DOHH2 (cell line): ENCODE measurements around the gene SUSD1.

Experiments used
- H3F3A ChIP-seq: fragments of 200-600 bp; sonication (generic), shearing (Covaris generic); 2 replicates; pipeline ENCODE4 v1.6.0; 2016; ENCODE audit warnings: antibody characterized with exemption, mild to moderate bottlenecking; ENCODE audit not compliant: control insufficient read depth, insufficient read depth
- H3K27ac ChIP-seq: fragments of 200-600 bp; sonication (generic); 2 replicates; pipeline ENCODE4 v1.5.1; 2014; ENCODE audit warnings: low read depth, mild to moderate bottlenecking, low read length, moderate library complexity
- H3K27me3 ChIP-seq: fragments of 200-600 bp; sonication (generic); 2 replicates; pipeline ENCODE4 v1.6.1; 2014; ENCODE audit warnings: mild to moderate bottlenecking, low read length, mixed read lengths; ENCODE audit not compliant: control insufficient read depth
- H3K36me3 ChIP-seq: fragments of 200-600 bp; sonication (generic); 2 replicates; pipeline ENCODE4 v1.6.1; 2014; ENCODE audit warnings: mild to moderate bottlenecking, low read length, moderate library complexity, mixed read lengths; ENCODE audit not compliant: control insufficient read depth
- H3K4me1 ChIP-seq: fragments of 200-600 bp; sonication (generic); 2 replicates; pipeline ENCODE4 v1.6.1; 2014; ENCODE audit warnings: mild to moderate bottlenecking, low read length, mixed read lengths; ENCODE audit not compliant: control insufficient read depth
- H3K4me2 ChIP-seq: fragments of 200-600 bp; sonication (generic); 2 replicates; pipeline ENCODE4 v1.6.0; 2014; ENCODE audit warnings: mild to moderate bottlenecking, low read length, moderate library complexity
- H3K4me3 ChIP-seq: fragments of 200-600 bp; sonication (generic); 2 replicates; pipeline ENCODE4 v1.5.1; 2014; ENCODE audit warnings: mild to moderate bottlenecking, low read length, mixed read lengths
- H3K79me2 ChIP-seq: fragments of 200-600 bp; sonication (generic); 2 replicates; pipeline ENCODE4 v1.6.1; 2014; ENCODE audit warnings: mild to moderate bottlenecking, low read length, mixed read lengths; ENCODE audit not compliant: control insufficient read depth
- H3K9me2 ChIP-seq: fragments of 200-600 bp; sonication (generic); replicated peaks from 2 replicates; pipeline ENCODE4 v1.6.1; 2014; ENCODE audit warnings: mild to moderate bottlenecking, low read length, mixed read lengths; ENCODE audit not compliant: control insufficient read depth
- H3K9me3 ChIP-seq: fragments of 200-600 bp; sonication (generic); 2 replicates; pipeline ENCODE4 v1.6.1; 2014; ENCODE audit warnings: antibody characterized with exemption, low read length, mixed read lengths; ENCODE audit not compliant: control insufficient read depth, insufficient read depth
- H4K20me1 ChIP-seq: fragments of 200-600 bp; sonication (generic); 2 replicates; pipeline ENCODE4 v1.6.0; 2014; ENCODE audit warnings: low read depth, mild to moderate bottlenecking, antibody characterized with exemption, low read length, moderate library complexity; ENCODE audit not compliant: control insufficient read depth, insufficient read depth
- CTCF ChIP-seq: fragments of 200-600 bp; sonication (generic); IDR thresholded peaks from one replicate; pipeline ENCODE4 v1.5.1; 2014; ENCODE audit warnings: antibody characterized with exemption, mild to moderate bottlenecking, low read depth, low read length; ENCODE audit not compliant: poor library complexity, severe bottlenecking
- EZH2phosphoT487 ChIP-seq: fragments of 200-600 bp; sonication (generic); IDR thresholded peaks from 2 replicates; pipeline ENCODE4 v1.6.1; 2017; ENCODE audit warnings: borderline replicate concordance, mild to moderate bottlenecking, antibody characterized with exemption, low read length, moderate library complexity, mixed read lengths

SUSD1 gene

GRCh38 chr9:112111461-112111860 lies 63.6 kb downstream of the SUSD1 start:
- Histone ChIP-seq H3K79me2 (no peaks in the 10 kb centered on the region), H3K4me2 (no peak overlapping the region), H4K20me1 (no peaks in the 10 kb centered on the region), H3K27me3 (peaks cover 6% of the 10 kb centered on the region; the same call in 1 of the 2 replicates), H3K4me1 (peaks cover 3% of the 10 kb centered on the region; the same call in 1 of the 2 replicates), H3K27ac (no peak overlapping the region), H3K9me2 (no peaks in the 10 kb centered on the region), H3F3A (no peaks in the 10 kb centered on the region), H3K36me3 (no peaks in the 10 kb centered on the region), H3K9me3 (no peaks in the 10 kb centered on the region), H3K4me3 (no peak overlapping the region)
- TF ChIP-seq EZH2phosphoT487 (no peak), CTCF (no peak)

- Histone ChIP-seq H4K20me1 (no peaks in the 10 kb centered on the region), H3K79me2 (no peaks in the 10 kb centered on the region), H3F3A (no peaks in the 10 kb centered on the region), H3K27ac (no peak overlapping the region), H3K9me2 (no peaks in the 10 kb centered on the region), H3K4me3 (no peak overlapping the region), H3K36me3 (no peaks in the 10 kb centered on the region), H3K27me3 (peaks cover 6% of the 10 kb centered on the region; the same call in 1 of the 2 replicates), H3K9me3 (no peaks in the 10 kb centered on the region), H3K4me1 (peaks cover 3% of the 10 kb centered on the region; the same call in 1 of the 2 replicates), H3K4me2 (no peak overlapping the region)
- TF ChIP-seq EZH2phosphoT487 (no peak), CTCF (no peak)
Measured at GRCh38 chr9:112110777-112111113, 64.4 kb downstream of the SUSD1 start.

- Histone ChIP-seq H3K4me3 (no peak overlapping the region), H3K4me1 (peaks cover 8% of the 10 kb centered on the region), H3K27ac (no peak overlapping the region), H3F3A (no peaks in the 10 kb centered on the region), H3K9me2 (no peaks in the 10 kb centered on the region), H4K20me1 (no peaks in the 10 kb centered on the region), H3K27me3 (peaks cover 6% of the 10 kb centered on the region; the same call in 1 of the 2 replicates), H3K9me3 (no peaks in the 10 kb centered on the region), H3K36me3 (no peaks in the 10 kb centered on the region), H3K79me2 (no peaks in the 10 kb centered on the region), H3K4me2 (no peak overlapping the region)
- TF ChIP-seq EZH2phosphoT487 (no peak), CTCF (no peak)
Measured at GRCh38 chr9:112110094-112110776, 64.9 kb downstream of the SUSD1 start.
